ENCODE results near the gene ALOX12B. TPM values are rescaled to one million over a fixed set of nuclear protein-coding genes. Genes with fewer than 3 reads are reported as not detected.

The ALOX12B gene
- total RNA-seq, 1 experiment from 2014 or later, result not detected

DNA sequence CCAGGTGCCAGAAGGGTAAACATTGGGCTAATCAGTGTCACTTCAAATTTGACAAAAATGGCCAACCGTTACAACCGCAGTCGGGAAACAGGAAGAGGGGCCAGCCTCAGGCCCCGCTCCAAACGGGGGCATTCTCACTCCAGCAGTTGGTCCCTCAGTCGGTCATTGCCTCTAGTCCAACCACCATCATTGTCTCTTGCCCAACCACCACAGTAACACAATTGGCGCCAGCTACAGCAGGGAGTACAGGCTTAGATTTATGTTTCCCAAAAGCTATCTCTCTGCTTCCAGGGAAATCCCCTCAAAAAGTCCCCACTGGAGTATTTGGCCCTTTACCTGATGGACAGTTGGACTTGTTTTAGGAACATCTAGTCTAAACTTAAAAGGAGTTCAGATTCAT lies 28.4 kb downstream of the ALOX12B start:
- Histone ChIP-seq H3K4me1 (replicated peaks) (no peaks in the 10 kb centered on the region), H3K9me3 (replicated peaks) (no peaks in the 10 kb centered on the region), H3K27ac (no peak overlapping the region), H3K4me3 (no peak overlapping the region), H3K36me3 (no peaks in the 10 kb centered on the region), H3K27me3 (replicated peaks) (peaks cover 72% of the 10 kb centered on the region)
- DNase-seq (ENCODE audit: low read depth in 1 of 2, low spot score in 2 of 2), result no peak

DNA sequence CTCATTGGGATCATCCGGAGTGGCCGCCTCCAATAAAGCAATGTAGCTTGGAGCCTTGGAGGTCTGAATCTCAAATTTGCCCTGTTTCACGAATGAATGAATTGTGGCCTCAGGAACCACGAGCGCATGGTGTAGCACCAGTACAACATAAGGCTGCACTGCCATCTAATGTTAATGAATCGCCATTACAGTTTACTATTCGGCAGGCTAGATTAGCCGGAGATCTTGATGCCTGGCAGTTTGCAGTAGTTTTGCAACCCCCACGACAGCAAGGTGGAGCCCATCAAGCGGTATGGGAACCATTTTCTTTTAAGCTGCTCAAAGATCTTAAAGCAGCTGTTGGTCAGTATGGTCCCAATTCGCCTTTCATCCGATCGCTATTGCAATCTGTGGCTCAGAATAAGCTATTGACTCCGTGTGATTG lies 29.8 kb downstream of the ALOX12B start:
- peak in 1 of 2 experiments; percentile 38 for DNase-seq (ENCODE audit: low read depth in 1 of 2, low spot score in 2 of 2)
- H3K4me3 ChIP-seq, result no peak overlapping the region

DNA sequence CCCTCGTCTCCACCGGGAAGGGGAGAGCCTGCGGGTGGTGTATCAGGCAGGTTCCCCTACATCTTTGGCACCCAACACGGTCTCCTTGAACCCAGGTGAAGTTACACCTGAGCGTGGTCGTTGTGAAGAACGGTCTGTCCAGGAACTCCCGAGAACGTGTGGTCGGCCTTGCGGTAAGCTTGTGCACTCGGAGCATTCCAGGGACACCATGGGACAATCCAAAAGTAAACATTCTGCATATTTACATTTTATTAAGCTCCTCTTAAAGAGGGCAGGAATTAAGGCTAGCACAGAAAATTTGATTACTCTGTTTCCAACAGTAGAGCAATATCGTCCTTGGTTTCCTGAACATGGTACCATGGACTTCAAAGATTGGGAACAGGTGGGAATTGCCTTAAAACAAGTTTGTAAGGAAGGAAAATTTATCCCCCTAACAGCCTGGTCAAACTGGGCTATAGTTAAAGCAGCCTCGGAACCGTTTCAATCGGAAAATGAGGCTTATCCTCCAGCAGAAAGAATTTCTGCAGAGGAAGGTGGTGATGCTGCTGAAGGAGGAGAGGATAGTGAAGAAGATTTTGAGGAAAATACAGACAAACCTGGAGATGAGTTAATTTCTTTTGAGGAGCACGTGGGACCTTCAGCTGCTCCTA lies 30.4 kb downstream of the ALOX12B start:
- Histone ChIP-seq H3K9me3 (replicated peaks) (no peaks in the 10 kb centered on the region), H3K27ac (no peak overlapping the region), H3K4me1 (replicated peaks) (no peaks in the 10 kb centered on the region), H3K4me3 (no peak overlapping the region), H3K27me3 (replicated peaks) (peaks cover 56% of the 10 kb centered on the region), H3K36me3 (no peaks in the 10 kb centered on the region)
- no peak for DNase-seq (ENCODE audit: low read depth in 1 of 2, low spot score in 2 of 2)

More for the DNA sequence above, 29.8 kb downstream of the ALOX12B start:
- no peaks in the 10 kb centered on the region for H3K36me3 ChIP-seq
- H3K4me1 ChIP-seq (replicated peaks), result no peaks in the 10 kb centered on the region
- H3K27ac ChIP-seq, result no peak overlapping the region
- H3K27me3 ChIP-seq (replicated peaks), result peaks cover 62% of the 10 kb centered on the region
- H3K9me3 ChIP-seq (replicated peaks), result no peaks in the 10 kb centered on the region

DNA sequence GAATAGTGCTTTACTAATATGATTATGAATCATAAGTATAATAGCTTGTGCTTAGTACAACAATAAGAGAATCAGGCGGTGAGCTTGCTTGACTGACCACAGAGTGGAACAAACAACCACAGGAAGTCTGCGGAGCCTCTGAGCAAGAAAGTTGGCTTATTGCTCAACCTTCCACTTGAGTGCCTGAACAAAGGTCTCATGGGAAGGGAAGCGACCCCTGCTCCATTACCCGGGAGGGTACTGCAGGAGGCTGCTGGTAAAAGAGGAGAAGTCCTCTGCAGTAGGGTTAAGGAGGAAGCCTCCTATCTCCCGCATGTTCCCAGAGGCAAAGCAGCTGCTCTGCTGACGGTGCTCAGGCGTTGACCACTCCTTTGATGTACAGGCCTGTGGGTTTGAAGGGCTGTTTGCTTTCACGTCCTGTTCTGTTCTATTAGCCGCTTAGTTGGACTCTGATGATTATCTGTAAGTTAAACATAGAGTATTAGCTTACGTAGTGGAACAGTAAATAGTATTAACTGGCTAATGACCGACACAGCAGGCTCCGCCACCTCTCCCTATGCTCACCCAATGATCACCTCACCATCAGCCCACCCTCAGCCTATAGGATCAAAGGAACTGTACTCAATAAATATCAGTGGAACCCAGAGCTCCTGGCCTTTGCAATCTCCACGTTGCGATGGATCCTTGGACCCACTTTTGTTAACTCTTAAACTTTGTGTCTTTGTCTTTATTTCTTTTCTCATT lies 31.1 kb downstream of the ALOX12B start:
- Histone ChIP-seq H3K27ac (no peak overlapping the region), H3K9me3 (replicated peaks) (no peaks in the 10 kb centered on the region), H3K4me1 (replicated peaks) (no peaks in the 10 kb centered on the region), H3K36me3 (no peaks in the 10 kb centered on the region), H3K4me3 (no peak overlapping the region), H3K27me3 (replicated peaks) (peaks cover 49% of the 10 kb centered on the region)
- DNase-seq (ENCODE audit: low read depth in 1 of 2, low spot score in 2 of 2), result no peak

DNA sequence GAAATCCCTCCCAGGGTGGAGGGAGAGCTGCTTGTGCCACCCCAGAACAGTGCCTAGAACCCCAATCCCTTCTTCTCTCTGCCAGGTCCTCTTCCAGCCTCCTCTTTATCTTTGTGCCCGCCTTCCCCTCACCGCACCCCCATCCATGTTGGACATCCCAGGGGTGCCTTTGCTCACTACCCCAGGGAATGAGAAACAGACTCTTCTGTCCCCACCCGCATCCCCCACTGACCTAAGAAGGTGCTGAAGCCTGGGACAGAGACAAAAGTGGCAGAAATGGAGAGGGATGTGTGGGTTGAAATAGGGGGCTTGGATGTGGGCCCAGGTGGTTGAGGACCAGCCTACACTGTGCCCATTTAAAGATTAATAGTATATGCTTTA lies 31.7 kb downstream of the ALOX12B start:
- H3K4me1 ChIP-seq (replicated peaks), result no peaks in the 10 kb centered on the region
- H3K4me3 ChIP-seq, result no peak overlapping the region
- H3K27me3 ChIP-seq (replicated peaks), result peaks cover 43% of the 10 kb centered on the region
- H3K9me3 ChIP-seq (replicated peaks), result no peaks in the 10 kb centered on the region
- no peaks in the 10 kb centered on the region for H3K36me3 ChIP-seq
- no peak for DNase-seq (ENCODE audit: low read depth in 1 of 2, low spot score in 2 of 2)
- H3K27ac ChIP-seq, result no peak overlapping the region

DNA sequence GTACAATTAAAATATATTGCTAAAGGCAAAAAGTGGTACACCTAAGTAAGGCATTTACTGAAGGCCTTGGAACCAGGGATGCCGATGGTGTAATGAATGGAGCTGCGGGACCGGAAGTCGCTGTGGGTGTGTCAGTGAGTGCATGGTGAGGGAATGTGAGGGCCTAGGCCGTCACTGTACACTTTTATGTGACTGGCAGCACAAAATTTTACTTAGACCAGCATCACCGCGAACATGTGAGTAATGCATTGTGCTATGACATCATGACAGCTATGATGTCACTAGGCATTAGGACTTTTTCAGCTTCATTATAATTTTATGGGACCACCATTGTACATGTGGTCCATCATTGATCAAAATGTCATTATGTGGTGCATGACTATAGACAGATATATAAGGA lies 33.9 kb downstream of the ALOX12B start:
- Histone ChIP-seq H3K27ac (no peak overlapping the region), H3K9me3 (replicated peaks) (no peaks in the 10 kb centered on the region), H3K36me3 (no peaks in the 10 kb centered on the region), H3K4me3 (no peak overlapping the region), H3K4me1 (replicated peaks) (no peaks in the 10 kb centered on the region), H3K27me3 (replicated peaks) (peaks cover 29% of the 10 kb centered on the region)
- DNase-seq (ENCODE audit: low read depth in 1 of 2, low spot score in 2 of 2), result no peak

DNA sequence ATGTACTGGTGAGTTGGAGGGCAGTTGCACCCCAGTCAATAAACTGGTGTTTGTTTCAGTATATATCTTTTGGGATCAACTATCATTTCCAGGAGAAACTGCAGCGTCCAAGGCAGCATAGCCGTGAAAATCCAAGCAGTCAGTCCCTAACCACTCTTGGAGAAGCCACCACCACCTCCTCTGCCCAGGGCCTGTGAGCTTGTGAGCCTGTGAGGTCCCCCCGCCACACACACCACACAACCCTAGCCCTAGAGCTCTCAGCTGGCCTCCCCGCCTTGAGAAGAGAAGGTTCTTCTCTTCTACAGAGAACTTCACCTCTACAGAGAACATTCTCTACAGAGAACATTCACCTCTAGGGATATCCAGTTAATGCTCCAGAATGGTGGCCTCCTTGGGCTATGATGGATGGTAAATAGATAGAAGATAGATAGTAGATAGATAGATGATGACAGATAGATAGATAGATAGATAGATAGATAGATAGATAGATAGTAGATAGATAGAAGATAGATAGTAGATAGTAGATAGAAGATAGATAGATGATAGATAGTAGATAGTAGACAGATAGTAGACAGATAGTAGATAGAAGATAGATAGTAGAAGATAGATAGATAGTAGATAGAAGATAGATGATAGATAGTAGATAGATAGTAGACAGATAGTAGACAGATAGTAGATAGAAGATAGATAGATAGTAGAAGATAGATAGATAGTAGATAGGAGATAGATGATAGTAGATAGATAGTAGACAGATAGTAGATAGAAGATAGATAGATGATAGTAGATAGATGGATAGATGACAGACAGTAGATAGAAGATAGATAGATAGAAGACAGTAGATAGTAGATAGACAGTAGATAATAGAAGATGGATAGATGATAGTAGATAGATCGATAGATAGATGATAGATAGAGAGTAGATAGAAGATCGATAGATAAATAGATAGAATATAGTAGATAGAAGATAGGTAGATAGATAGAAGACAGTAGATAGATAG lies 35.0 kb downstream of the ALOX12B start:
- no peaks in the 10 kb centered on the region for H3K4me1 ChIP-seq (replicated peaks)
- DNase-seq (ENCODE audit: low read depth in 1 of 2, low spot score in 2 of 2), result no peak

DNA sequence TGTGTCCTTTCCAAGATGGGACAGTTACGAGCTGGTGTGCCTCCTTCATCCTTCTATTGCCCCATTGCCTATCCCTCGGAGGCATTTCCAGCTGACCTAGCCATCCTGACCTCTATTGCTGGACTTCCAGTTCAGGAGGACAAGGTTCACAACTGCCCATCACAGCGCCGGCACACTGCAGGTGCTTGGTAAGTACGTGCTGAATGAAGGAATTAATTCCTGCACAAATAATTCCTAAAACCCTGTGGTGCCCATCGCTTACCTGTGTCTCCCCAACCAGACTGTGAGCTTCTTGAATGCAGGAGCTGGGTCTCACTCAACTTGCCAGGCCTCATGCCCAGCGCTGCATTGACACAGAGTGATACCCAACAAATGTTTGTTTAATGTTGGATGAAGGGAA lies 35.7 kb downstream of the ALOX12B start:
- H3K4me3 ChIP-seq, result no peak overlapping the region
- no peaks in the 10 kb centered on the region for H3K4me1 ChIP-seq (replicated peaks)
- H3K27me3 ChIP-seq (replicated peaks), result peaks cover 21% of the 10 kb centered on the region
- H3K36me3 ChIP-seq, result no peaks in the 10 kb centered on the region
- H3K9me3 ChIP-seq (replicated peaks), result no peaks in the 10 kb centered on the region
- DNase-seq (ENCODE audit: low read depth in 1 of 2, low spot score in 2 of 2), result no peak
- no peak overlapping the region for H3K27ac ChIP-seq

More for the DNA sequence above, 35.0 kb downstream of the ALOX12B start:
- Histone ChIP-seq H3K27me3 (replicated peaks) (peaks cover 21% of the 10 kb centered on the region), H3K36me3 (no peaks in the 10 kb centered on the region), H3K9me3 (replicated peaks) (no peaks in the 10 kb centered on the region), H3K27ac (no peak overlapping the region), H3K4me3 (no peak overlapping the region)

DNA sequence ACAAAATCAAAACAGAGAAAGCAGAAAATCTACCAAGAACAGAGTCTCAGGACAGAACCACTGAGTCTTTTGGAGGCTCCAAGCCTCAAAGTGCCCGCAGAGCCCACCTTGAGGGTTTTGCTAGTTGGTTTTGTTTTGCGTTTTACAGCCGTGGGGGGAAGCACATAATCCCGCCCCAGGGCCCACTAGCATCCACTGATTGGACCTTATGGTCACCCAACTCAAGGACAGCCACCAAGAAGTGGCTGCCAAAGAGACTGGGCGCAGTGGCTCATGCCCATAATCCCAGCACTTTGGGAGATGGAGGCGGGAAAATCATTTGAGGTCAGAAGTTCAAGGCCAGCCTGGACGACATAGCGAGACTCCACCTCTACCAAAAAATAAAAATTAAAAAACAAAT lies 38.8 kb downstream of the ALOX12B start:
- H3K27me3 ChIP-seq (replicated peaks), result peaks cover 18% of the 10 kb centered on the region
- no peak for DNase-seq (ENCODE audit: low read depth in 1 of 2, low spot score in 2 of 2)
- no peaks in the 10 kb centered on the region for H3K4me1 ChIP-seq (replicated peaks)
- H3K9me3 ChIP-seq (replicated peaks), result no peaks in the 10 kb centered on the region
- no peaks in the 10 kb centered on the region for H3K36me3 ChIP-seq
- H3K27ac ChIP-seq, result no peak overlapping the region
- no peak overlapping the region for H3K4me3 ChIP-seq

DNA sequence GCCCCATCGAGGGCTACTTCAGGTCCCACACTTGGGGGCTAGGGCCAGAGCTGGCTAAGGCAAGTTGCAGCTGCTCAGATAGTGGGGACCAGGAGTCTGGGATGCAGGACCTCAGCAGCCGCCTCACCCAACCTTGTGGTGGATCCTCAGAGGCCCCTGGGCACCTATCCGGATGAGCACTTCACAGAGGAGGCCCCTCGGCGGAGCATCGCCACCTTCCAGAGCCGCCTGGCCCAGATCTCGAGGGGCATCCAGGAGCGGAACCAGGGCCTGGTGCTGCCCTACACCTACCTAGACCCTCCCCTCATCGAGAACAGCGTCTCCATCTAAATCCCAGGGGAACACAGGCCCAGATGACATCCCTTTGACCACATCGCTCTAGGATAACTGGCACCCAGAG lies 39.3 kb downstream of the ALOX12B start:
- Histone ChIP-seq H3K4me1 (replicated peaks) (no peaks in the 10 kb centered on the region), H3K9me3 (replicated peaks) (no peaks in the 10 kb centered on the region), H3K36me3 (no peaks in the 10 kb centered on the region), H3K27ac (no peak overlapping the region), H3K27me3 (replicated peaks) (peaks cover 18% of the 10 kb centered on the region), H3K4me3 (no peak overlapping the region)
- no peak for DNase-seq (ENCODE audit: low read depth in 1 of 2, low spot score in 2 of 2)

DNA sequence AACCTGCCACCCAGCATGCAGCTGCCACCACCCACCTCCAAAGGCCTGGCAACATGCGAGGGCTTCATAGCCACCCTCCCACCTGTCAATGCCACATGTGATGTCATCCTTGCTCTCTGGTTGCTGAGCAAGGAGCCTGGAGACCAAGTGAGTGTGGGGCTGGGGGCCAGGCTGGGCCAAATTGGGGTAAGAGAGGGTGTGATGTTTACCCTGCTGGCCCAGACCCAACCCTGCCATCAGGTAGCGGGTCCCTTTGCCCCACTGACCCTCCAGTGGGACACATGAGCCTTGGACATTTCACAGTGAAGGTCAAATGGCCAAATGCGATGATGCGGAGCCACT lies 39.8 kb downstream of the ALOX12B start:
- peaks cover 18% of the 10 kb centered on the region for H3K27me3 ChIP-seq (replicated peaks)
- H3K4me3 ChIP-seq, result no peak overlapping the region
- H3K27ac ChIP-seq, result no peak overlapping the region
- H3K4me1 ChIP-seq (replicated peaks), result no peaks in the 10 kb centered on the region
- H3K36me3 ChIP-seq, result no peaks in the 10 kb centered on the region
- DNase-seq (ENCODE audit: low read depth in 1 of 2, low spot score in 2 of 2), result no peak
- no peaks in the 10 kb centered on the region for H3K9me3 ChIP-seq (replicated peaks)

DNA sequence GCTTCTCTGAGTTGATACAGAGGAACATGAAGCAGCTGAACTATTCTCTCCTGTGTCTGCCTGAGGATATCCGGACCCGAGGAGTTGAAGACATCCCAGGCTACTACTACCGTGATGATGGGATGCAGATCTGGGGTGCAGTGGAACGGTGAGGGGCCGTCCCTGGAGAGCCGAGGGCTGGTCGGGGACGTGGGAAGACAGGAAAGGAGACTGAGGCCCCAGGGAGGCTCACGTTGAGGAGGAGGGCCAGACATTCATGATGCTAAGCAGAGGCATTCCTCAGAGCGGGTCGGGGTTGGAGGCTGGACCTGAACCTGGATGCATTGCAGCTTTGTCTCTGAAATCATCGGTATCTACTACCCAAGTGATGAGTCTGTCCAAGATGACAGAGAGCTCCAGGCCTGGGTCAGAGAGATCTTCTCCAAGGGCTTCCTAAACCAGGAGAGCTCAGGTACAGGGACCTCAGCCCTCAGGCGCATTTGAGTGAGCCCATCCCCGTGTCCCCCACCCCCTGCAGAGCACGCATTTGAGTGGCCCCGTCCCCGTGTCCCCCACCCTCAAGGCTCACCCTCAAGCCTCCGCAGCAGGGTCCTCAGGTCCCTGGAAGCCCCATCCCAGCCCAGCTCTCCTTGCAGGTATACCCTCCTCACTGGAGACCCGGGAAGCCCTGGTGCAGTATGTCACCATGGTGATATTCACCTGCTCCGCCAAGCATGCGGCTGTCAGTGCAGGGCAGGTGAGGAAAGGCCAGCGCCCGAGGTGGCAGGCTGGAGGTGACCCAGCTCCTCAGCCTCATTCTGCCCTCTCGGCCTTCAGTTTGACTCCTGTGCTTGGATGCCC lies 40.4 kb downstream of the ALOX12B start:
- Histone ChIP-seq H3K4me1 (replicated peaks) (no peaks in the 10 kb centered on the region), H3K36me3 (no peaks in the 10 kb centered on the region), H3K9me3 (replicated peaks) (no peaks in the 10 kb centered on the region), H3K27ac (no peak overlapping the region), H3K27me3 (replicated peaks) (peaks cover 18% of the 10 kb centered on the region), H3K4me3 (no peak overlapping the region)
- no peak for DNase-seq (ENCODE audit: low read depth in 1 of 2, low spot score in 2 of 2)

DNA sequence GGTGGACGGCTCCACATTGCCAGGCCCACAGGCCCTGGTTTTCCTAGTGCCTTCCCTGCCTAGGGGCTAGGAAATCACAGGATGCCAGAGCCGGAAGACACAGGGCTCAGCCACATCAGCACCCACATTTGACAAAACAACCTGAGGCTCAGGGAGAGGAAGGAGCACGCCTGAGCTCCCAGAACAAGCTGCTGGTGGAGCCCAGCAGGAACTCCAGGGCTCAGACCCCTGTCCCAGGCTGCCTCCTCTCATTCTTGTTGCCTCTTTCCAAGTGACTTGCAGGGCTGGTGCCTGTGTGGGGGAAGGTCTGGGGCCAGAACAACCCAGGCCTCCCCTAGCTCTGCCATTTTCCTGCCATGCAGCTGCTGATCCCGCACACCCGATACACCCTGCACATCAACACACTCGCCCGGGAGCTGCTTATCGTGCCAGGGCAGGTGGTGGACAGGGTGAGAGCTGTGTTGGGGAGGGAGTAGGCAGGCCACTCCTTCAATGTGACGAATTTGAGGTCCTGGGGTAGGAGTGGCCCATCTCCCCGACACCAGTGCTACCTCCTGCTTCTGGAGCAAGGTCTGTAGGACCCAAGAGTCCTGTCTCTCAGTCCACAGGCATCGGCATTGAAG lies 41.1 kb downstream of the ALOX12B start:
- peaks cover 18% of the 10 kb centered on the region for H3K27me3 ChIP-seq (replicated peaks)
- H3K4me1 ChIP-seq (replicated peaks), result no peaks in the 10 kb centered on the region; the same call in 1 of the 2 replicates
- H3K27ac ChIP-seq, result no peak overlapping the region
- no peaks in the 10 kb centered on the region for H3K36me3 ChIP-seq
- DNase-seq (ENCODE audit: low read depth in 1 of 2, low spot score in 2 of 2), result no peak
- no peak overlapping the region for H3K4me3 ChIP-seq
- H3K9me3 ChIP-seq (replicated peaks), result no peaks in the 10 kb centered on the region

Data from SJSA1 (cell line).